Activated B cell treated with CpG ODN at 0.5 μM for 24 hours (primary cell): ENCODE results near the gene SPATA46. TPM values are rescaled to one million over a fixed set of nuclear protein-coding genes. Genes with fewer than 3 reads are reported as not detected.

Experiments
- ATAC-seq: fragments of 200-7000 bp; cut with Tn5 transposase; one replicate; pipeline ENCODE4 v1.10.0; 2021; ENCODE audit warnings: low read depth, mild to moderate bottlenecking, moderate library complexity
- CTCF ChIA-PET: fragments of 350-600 bp; sonication (Branson Sonifier 250); formaldehyde crosslinking; loops from one replicate; lab custom pipeline; 2021; ENCODE audit warnings: antibody characterized with exemption; lab: Charles Lee
- POLR2A ChIA-PET: fragments of 350-600 bp; sonication (Branson Sonifier 250); formaldehyde crosslinking; loops from one replicate; lab custom pipeline; 2021; ENCODE audit warnings: antibody characterized with exemption; lab: Charles Lee
- DNase-seq: peaks from one replicate; pipeline ENCODE4 v3.0.0; 2022
- H3K27ac Mint-ChIP-seq: one replicate; pipeline ENCODE4 v1.8.0; 2020; ENCODE audit warnings: mixed read lengths
- H3K27me3 Mint-ChIP-seq: one replicate; pipeline ENCODE4 v1.8.0; 2021; ENCODE audit warnings: mixed read lengths
- H3K36me3 Mint-ChIP-seq: one replicate; pipeline ENCODE4 v1.8.0; 2021; ENCODE audit warnings: low read depth, mixed read lengths
- H3K4me1 Mint-ChIP-seq: one replicate; pipeline ENCODE4 v1.8.0; 2021; ENCODE audit warnings: mixed read lengths
- H3K4me3 Mint-ChIP-seq: one replicate; pipeline ENCODE4 v1.8.0; 2020; ENCODE audit warnings: mild to moderate bottlenecking, mixed read lengths
- H3K9me3 Mint-ChIP-seq: one replicate; pipeline ENCODE4 v1.8.0; 2020; ENCODE audit warnings: mixed read lengths
- CTCF ChIP-seq: fragments of 200-600 bp; IDR thresholded peaks from one replicate; pipeline ENCODE4 v1.8.0; 2022; ENCODE audit warnings: antibody characterized with exemption, mild to moderate bottlenecking
- intact Hi-C: fragments of 100-400 bp; cut with micrococcal nuclease; formaldehyde crosslinking; loops from one replicate; pipeline ENCODE4 v1.15.1; 2024
- total RNA-seq: library from RNA; stranded (reverse); gene quantifications from 2 replicates; pipeline ENCODE4 v1.2.3, GENCODE V29; 2022

The SPATA46 gene
- total RNA-seq, 1 donor from 2014 or later = not detected

DNA sequence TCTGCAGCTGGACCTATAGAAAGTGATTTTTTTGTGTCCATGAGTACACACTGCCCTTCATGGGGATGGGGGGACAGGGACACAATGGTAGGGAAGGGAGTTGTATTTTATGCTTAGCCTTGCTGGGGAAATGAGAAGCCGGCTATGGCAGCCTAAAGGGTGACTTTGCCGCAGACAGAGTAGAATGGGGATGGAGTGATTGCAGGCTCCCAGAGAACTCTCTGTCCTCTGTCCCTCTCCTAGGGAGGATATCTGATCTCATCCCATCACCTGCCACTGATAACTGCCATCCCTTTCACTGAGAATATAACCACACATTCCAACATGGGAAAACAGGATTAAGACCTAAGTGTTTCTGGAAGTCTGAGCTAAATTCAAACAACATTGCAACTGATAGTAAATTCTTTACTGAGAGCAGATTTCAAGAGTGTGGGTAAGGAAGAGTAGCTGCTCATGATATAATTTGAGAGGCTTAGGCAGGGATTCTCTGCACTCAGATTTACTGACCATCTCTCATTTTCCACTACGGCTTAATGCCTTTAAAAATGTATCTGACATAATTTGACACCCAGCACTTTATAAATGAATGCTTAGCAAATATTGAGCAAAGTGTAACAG lies 21.4 kb upstream of the SPATA46 start:
- DNase-seq = no peak
- Mint-ChIP-seq H3K4me3 (no peak overlapping the region), H3K27ac (no peak overlapping the region), H3K9me3 (no peaks in the 10 kb centered on the region), H3K4me1 (no peaks in the 10 kb centered on the region), H3K27me3 (peaks cover 23% of the 10 kb centered on the region), H3K36me3 (no peaks in the 10 kb centered on the region)
- intact Hi-C loops = no loop called here
- CTCF ChIA-PET = no interaction called here
- TF ChIP-seq CTCF = no peak
- ATAC-seq = no peak
- POLR2A ChIA-PET = no interaction called here

GRCh38 chr1:162397039-162397448 lies 20.4 kb upstream of the SPATA46 start:
- POLR2A ChIA-PET = no interaction called here
- no peaks in the 10 kb centered on the region for H3K4me1 Mint-ChIP-seq
- no peak overlapping the region for H3K4me3 Mint-ChIP-seq
- ATAC-seq (no peak), DNase-seq (no peak)
- CTCF ChIA-PET = no interaction called here
- no peaks in the 10 kb centered on the region for H3K36me3 Mint-ChIP-seq
- H3K27ac Mint-ChIP-seq = no peak overlapping the region
- intact Hi-C loops = no loop called here
- H3K9me3 Mint-ChIP-seq = no peaks in the 10 kb centered on the region
- no peak for TF ChIP-seq CTCF
- peaks cover 21% of the 10 kb centered on the region for H3K27me3 Mint-ChIP-seq

DNA sequence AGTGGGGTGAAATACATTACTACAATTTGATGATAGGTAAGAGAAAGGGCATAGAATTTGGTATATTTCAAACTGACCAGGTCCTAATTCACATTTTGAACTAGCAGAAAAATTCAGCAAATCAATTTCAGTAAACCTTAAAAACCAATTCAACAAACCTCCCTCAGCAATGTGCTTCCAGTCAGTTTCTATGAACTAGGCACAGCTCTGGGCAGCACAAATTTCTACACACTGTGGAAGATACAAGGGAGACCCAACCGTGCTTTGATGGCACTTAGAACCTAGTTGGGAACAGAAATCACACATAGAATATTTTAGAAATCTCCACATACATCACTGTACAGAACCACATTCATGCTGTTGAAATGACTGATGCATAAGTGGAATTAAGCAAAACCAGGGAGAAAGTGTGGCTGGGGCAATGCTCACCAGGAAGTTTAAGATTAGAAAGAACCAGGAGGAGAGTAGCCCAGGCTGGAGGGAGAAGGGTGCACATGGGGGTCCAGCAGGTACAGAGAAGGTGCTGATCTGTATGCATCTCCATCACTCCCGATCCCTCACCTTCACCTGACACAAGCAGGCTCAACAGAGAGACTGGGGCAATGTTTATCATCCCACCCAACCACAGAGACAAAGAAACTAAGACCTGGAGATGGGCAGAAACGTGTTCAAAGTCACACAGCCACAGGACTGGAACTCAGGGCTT lies 19.7 kb upstream of the SPATA46 start:
- POLR2A ChIA-PET = no interaction called here
- no peak for DNase-seq
- CTCF ChIA-PET = no interaction called here
- Mint-ChIP-seq H3K27ac (no peak overlapping the region), H3K9me3 (no peaks in the 10 kb centered on the region), H3K4me3 (no peak overlapping the region), H3K36me3 (no peaks in the 10 kb centered on the region), H3K4me1 (no peaks in the 10 kb centered on the region), H3K27me3 (peaks cover 21% of the 10 kb centered on the region)
- no peak for ATAC-seq
- intact Hi-C loops = no loop called here
- no peak for TF ChIP-seq CTCF

DNA sequence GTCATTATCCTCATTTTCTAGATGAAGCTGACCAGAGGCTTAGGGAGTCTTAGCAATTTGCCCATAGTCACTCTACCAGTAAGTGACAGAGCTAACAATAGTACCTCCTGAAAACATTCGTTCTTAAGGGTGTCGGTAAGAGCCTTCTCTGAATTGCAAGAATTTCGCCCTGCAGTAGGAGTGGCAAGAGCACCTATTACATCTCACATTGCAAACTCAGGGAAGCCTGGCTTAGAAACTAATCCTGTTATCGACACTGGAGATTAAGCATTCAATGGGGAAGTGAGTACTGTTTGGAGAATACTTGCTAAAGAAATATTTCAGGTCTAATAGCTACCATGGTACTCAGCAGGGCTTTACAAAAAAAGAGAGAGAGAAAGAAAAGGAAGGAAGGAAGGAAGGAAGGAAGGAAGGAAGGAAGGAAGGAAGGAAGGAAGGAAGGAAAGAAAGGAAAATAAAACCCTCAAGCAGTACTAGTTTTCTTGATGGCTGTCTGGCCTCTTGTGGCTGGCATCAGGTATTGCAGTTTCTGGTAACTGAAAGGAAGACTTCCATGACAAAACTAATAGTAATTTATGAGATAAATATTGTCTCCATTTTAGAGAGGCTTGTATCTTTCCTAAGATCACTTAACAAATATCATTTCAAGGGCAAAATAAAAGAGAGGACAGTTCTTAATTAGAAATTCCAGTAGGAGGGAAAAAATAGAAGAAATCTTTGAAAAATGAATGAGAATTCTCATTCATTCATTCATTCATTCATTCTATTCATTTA lies 15.3 kb upstream of the SPATA46 start:
- intact Hi-C loops = loop anchor here (5.0 kb wide), 1 partner anchor 600 kb away; no protein-coding TSS in a partner anchor
- ChIA-PET CTCF (interaction anchor here (0.6 to 3.5 kb wide), 3 partner anchors 23 to 336 kb away, joined by 3 to 17 read pairs (median 4); no protein-coding TSS in a partner anchor), POLR2A (no interaction called here)
- no peaks in the 10 kb centered on the region for H3K9me3 Mint-ChIP-seq
- H3K27ac Mint-ChIP-seq = no peak overlapping the region
- DNase-seq (no peak), ATAC-seq (no peak)
- peaks cover 14% of the 10 kb centered on the region for H3K27me3 Mint-ChIP-seq
- TF ChIP-seq CTCF = no peak
- no peak overlapping the region for H3K4me3 Mint-ChIP-seq
- no peaks in the 10 kb centered on the region for H3K36me3 Mint-ChIP-seq
- H3K4me1 Mint-ChIP-seq = peaks cover 8% of the 10 kb centered on the region
